Dendritic cell treated with granulocyte-macrophage colony-stimulating factor and Interleukin-4, amounts not matched to agents 40 ng/mL and 50 ng/mL, for 4 days (primary cell): ENCODE data around the gene SPOPL.
A peak's percentile ranks its signal among the peaks of the same experiment; 100 is the strongest.
"Not testable (repeated sequence)": the region's sequence is repeated elsewhere in the genome, so short reads cannot be mapped to it uniquely, and the experiment has no call there.

ENCODE experiments used
- H3K27ac Mint-ChIP-seq: one replicate; pipeline ENCODE4 v1.8.0; 2022; ENCODE audit warnings: mild to moderate bottlenecking, mixed read lengths
- H3K27me3 Mint-ChIP-seq: one replicate; pipeline ENCODE4 v1.8.0; 2022; ENCODE audit warnings: mild to moderate bottlenecking, mixed read lengths
- H3K36me3 Mint-ChIP-seq: one replicate; pipeline ENCODE4 v1.8.0; 2022; ENCODE audit warnings: low read depth, mixed read lengths
- H3K4me1 Mint-ChIP-seq: one replicate; pipeline ENCODE4 v1.8.0; 2022; ENCODE audit warnings: low read depth, mixed read lengths
- H3K4me3 Mint-ChIP-seq: one replicate; pipeline ENCODE4 v1.8.0; 2022; ENCODE audit warnings: mild to moderate bottlenecking, moderate library complexity, mixed read lengths
- H3K9me3 Mint-ChIP-seq: one replicate; pipeline ENCODE4 v1.8.0; 2022; ENCODE audit warnings: mixed read lengths
- intact Hi-C: fragments of 100-400 bp; cut with micrococcal nuclease; formaldehyde crosslinking; loops from one replicate; pipeline ENCODE4 v1.15.0; 2022

The SPOPL gene

GRCh38 chr2:138482796-138483195 is 18.8 kb upstream of the SPOPL start:
- H3K4me1 Mint-ChIP-seq, H3K27me3 Mint-ChIP-seq, H3K36me3 Mint-ChIP-seq, intact Hi-C loops, H3K4me3 Mint-ChIP-seq, H3K9me3 Mint-ChIP-seq, H3K27ac Mint-ChIP-seq: not testable (repeated sequence)

- Mint-ChIP-seq H3K4me1 (no peaks in the 10 kb centered on the region), H3K27me3 (no peaks in the 10 kb centered on the region), H3K36me3 (no peaks in the 10 kb centered on the region), H3K4me3 (no peak overlapping the region), H3K27ac (no peak overlapping the region), H3K9me3 (peaks cover 9% of the 10 kb centered on the region)
- intact Hi-C loops = no loop called here
Observed at GRCh38 chr2:138485019-138485418, 16.6 kb upstream of the SPOPL start.

- Mint-ChIP-seq H3K36me3 (no peaks in the 10 kb centered on the region), H3K4me3 (no peak overlapping the region), H3K9me3 (peaks cover 9% of the 10 kb centered on the region), H3K27ac (no peak overlapping the region), H3K27me3 (no peaks in the 10 kb centered on the region), H3K4me1 (no peaks in the 10 kb centered on the region)
- intact Hi-C loops = no loop called here
Observed at GRCh38 chr2:138486363-138487198, 15.0 kb upstream of the SPOPL start.

GRCh38 chr2:138490673-138491494 is 10.7 kb upstream of the SPOPL start:
- Mint-ChIP-seq H3K27ac (no peak overlapping the region), H3K4me3 (no peak overlapping the region), H3K36me3 (peaks cover 6% of the 10 kb centered on the region), H3K9me3 (no peaks in the 10 kb centered on the region), H3K27me3 (no peaks in the 10 kb centered on the region), H3K4me1 (peaks cover 6% of the 10 kb centered on the region)
- intact Hi-C loops = loop anchor here (10.0 kb wide), 1 partner anchor 294 kb away; the partner anchor contains the start of gene NXPH2

- intact Hi-C loops = loop anchor here (10.0 kb wide), 1 partner anchor 293 kb away; the partner anchor contains the start of gene NXPH2
- Mint-ChIP-seq H3K36me3 (peaks cover 6% of the 10 kb centered on the region), H3K27ac (no peak overlapping the region), H3K27me3 (no peaks in the 10 kb centered on the region), H3K9me3 (no peaks in the 10 kb centered on the region), H3K4me3 (no peak overlapping the region), H3K4me1 (peaks cover 6% of the 10 kb centered on the region)
Observed at GRCh38 chr2:138491495-138491862, 10.1 kb upstream of the SPOPL start.

- no peak overlapping the region for H3K27ac Mint-ChIP-seq
- H3K4me1 Mint-ChIP-seq = peaks cover 6% of the 10 kb centered on the region
- peaks cover 6% of the 10 kb centered on the region for H3K36me3 Mint-ChIP-seq
- H3K9me3 Mint-ChIP-seq = no peaks in the 10 kb centered on the region
- intact Hi-C loops = loop anchor here (10.0 kb wide), 1 partner anchor 293 kb away; the partner anchor contains the start of gene NXPH2
- no peaks in the 10 kb centered on the region for H3K27me3 Mint-ChIP-seq
- no peak overlapping the region for H3K4me3 Mint-ChIP-seq
Observed at GRCh38 chr2:138492160-138492559, 9.4 kb upstream of the SPOPL start.

GRCh38 chr2:138493334-138493733 is 8.2 kb upstream of the SPOPL start:
- Mint-ChIP-seq H3K36me3 (peaks cover 6% of the 10 kb centered on the region), H3K9me3 (no peaks in the 10 kb centered on the region), H3K27ac (no peak overlapping the region), H3K4me3 (no peak overlapping the region), H3K27me3 (no peaks in the 10 kb centered on the region), H3K4me1 (peaks cover 11% of the 10 kb centered on the region)
- intact Hi-C loops = loop anchor here (10.0 kb wide), 1 partner anchor 291 kb away; the partner anchor contains the start of gene NXPH2

- H3K27me3 Mint-ChIP-seq = no peaks in the 10 kb centered on the region
- intact Hi-C loops = loop anchor here (10.0 kb wide), 1 partner anchor 290 kb away; the partner anchor contains the start of gene NXPH2
- no peak overlapping the region for H3K4me3 Mint-ChIP-seq
- no peak overlapping the region for H3K27ac Mint-ChIP-seq
- peaks cover 6% of the 10 kb centered on the region for H3K36me3 Mint-ChIP-seq
- H3K4me1 Mint-ChIP-seq = peaks cover 15% of the 10 kb centered on the region
- H3K9me3 Mint-ChIP-seq = no peaks in the 10 kb centered on the region
Observed at GRCh38 chr2:138494265-138494966, 7.2 kb upstream of the SPOPL start.

- Mint-ChIP-seq H3K4me1 (peaks cover 25% of the 10 kb centered on the region), H3K36me3 (peaks cover 6% of the 10 kb centered on the region), H3K27me3 (no peaks in the 10 kb centered on the region), H3K27ac (no peak overlapping the region), H3K9me3 (no peaks in the 10 kb centered on the region), H3K4me3 (no peak overlapping the region)
- intact Hi-C loops = loop anchor here (10.0 kb wide), 1 partner anchor 289 kb away; the partner anchor contains the start of gene NXPH2
Observed at GRCh38 chr2:138495384-138495783, 6.2 kb upstream of the SPOPL start.

GRCh38 chr2:138496096-138496651 is 5.4 kb upstream of the SPOPL start:
- no peak overlapping the region for H3K4me3 Mint-ChIP-seq
- H3K9me3 Mint-ChIP-seq = no peaks in the 10 kb centered on the region
- H3K4me1 Mint-ChIP-seq = peaks cover 33% of the 10 kb centered on the region
- no peak overlapping the region for H3K27ac Mint-ChIP-seq
- no peaks in the 10 kb centered on the region for H3K27me3 Mint-ChIP-seq
- intact Hi-C loops = loop anchor here (10.0 kb wide), 1 partner anchor 289 kb away; the partner anchor contains the start of gene NXPH2
- H3K36me3 Mint-ChIP-seq = peaks cover 6% of the 10 kb centered on the region

GRCh38 chr2:138497294-138497693 is 4.3 kb upstream of the SPOPL start:
- no peak overlapping the region for H3K27ac Mint-ChIP-seq
- H3K9me3 Mint-ChIP-seq = no peaks in the 10 kb centered on the region
- H3K27me3 Mint-ChIP-seq = no peaks in the 10 kb centered on the region
- H3K4me3 Mint-ChIP-seq = no peak overlapping the region
- H3K36me3 Mint-ChIP-seq = peaks cover 11% of the 10 kb centered on the region
- intact Hi-C loops = loop anchor here (10.0 kb wide), 1 partner anchor 288 kb away; the partner anchor contains the start of gene NXPH2
- peaks cover 35% of the 10 kb centered on the region for H3K4me1 Mint-ChIP-seq

- H3K9me3 Mint-ChIP-seq = no peaks in the 10 kb centered on the region
- no peaks in the 10 kb centered on the region for H3K27me3 Mint-ChIP-seq
- H3K27ac Mint-ChIP-seq = peak overlapping the region; percentile 75
- peak overlapping the region; percentile 51 for H3K4me3 Mint-ChIP-seq
- intact Hi-C loops = loop anchor here (5.0 to 10.0 kb wide), 3 partner anchors 215 to 537 kb away; partner anchors contain the start of genes HNMT and NXPH2
- H3K4me1 Mint-ChIP-seq = peaks cover 41% of the 10 kb centered on the region
- H3K36me3 Mint-ChIP-seq = peaks cover 16% of the 10 kb centered on the region
Observed at GRCh38 chr2:138499684-138500083, 1.9 kb upstream of the SPOPL start.
